Kidney capillary endothelial cell (primary cell): ENCODE results near the gene ST7L.
"Not testable (repeated sequence)": the region's sequence is repeated elsewhere in the genome, so short reads cannot be mapped to it uniquely, and the experiment has no call there.

Experiments used
- DNase-seq: peaks from one replicate; pipeline ENCODE4 v3.0.0-alpha.2; 2018; ENCODE audit warnings: low spot score

ST7L gene

DNA sequence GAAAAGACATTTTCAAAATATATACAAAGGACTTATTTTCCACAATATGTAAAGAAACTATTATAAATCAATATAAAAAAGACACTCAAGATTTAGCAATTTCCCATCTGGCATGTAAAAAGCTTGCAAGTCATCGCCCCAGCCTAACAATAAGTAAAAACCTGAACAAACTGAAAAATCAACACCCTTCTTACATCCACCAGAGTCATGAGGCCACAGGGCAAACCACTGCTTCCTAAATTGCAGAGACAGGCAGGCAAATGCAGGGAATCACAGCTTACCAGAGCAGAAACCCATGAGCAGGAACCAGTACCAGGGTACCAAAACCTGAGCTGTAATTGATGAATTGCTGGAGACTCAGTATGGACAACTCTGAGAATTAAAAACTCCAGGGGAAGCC lies 126.9 kb downstream of the ST7L start:
- DNase-seq = no peak

DNA sequence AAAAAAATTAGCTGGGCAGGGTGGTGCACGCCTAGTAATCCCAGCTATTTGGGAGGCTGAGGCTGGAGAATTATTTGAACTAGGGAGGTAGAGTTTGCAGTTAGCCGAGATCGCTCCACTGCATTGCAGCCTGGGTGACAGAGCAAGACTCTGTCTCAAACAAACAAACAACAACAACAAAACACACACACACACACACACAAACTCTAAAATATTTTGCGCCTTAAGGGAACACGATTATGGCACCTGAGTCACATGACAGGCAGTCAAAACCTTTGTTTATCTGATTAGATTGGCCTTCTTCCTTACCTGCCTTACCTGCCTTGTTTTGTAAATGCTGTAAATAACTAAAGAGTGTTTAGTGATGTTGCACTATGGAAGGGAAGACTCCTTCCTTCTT lies 130.8 kb downstream of the ST7L start:
- DNase-seq = no peak

DNA sequence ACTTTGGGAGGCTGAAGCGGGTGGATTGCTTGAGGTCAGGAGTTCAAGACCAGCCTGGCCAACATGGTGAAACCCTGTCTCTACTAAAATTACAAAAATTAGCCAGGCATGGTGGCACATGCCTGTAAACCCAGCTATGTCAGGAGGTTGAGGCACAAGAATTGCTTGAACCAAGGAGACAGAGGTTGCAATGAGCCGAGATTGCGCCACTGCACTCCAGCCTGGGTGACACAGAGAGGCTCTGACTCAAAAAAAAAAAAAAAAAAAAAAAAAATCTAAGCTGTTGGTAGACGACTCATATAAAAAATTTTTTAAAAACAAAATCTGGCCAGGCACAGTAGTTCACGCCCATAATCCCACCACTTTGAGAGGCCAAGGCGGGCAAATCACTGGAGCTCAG lies 131.3 kb downstream of the ST7L start:
- not testable (repeated sequence) for DNase-seq

DNA sequence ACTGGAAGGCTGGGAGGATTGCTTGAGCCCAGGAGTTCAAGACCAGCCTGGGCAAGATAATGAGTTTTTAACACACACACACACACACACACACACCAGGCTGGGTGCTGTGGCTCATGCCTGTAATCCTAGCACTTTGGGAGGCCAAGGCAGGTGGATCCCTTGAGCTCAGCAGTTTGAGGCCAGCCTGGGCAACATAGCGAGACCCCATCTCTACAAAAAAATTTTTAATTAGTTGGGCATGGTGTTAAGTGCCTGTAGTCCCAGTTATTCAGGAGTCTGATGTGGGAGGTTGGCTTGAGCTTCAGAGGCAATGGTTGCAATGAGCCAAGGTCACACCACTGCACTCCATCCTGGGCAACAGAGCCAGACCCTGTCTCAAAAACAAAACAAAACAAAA lies 132.9 kb downstream of the ST7L start:
- not testable (repeated sequence) for DNase-seq

GRCh38 chr1:112478314-112478713 lies 140.6 kb downstream of the ST7L start:
- no peak for DNase-seq

- no peak for DNase-seq
These were observed 141.4 kb downstream of the ST7L start for GRCh38 chr1:112477550-112477949.
